Esophagus squamous epithelium (tissue), 5 donors: ENCODE data around the gene ZSCAN5A. TPM values are rescaled to one million over a fixed set of nuclear protein-coding genes. Genes with fewer than 3 reads are reported as not detected.
"Not testable (repeated sequence)": the region's sequence is repeated elsewhere in the genome, so short reads cannot be mapped to it uniquely, and the experiment has no call there.

Experiments used
- DNase-seq: peaks from one replicate; lab custom pipeline; 2025; lab: John Stamatoyannopoulos, UW
- H3K27ac ChIP-seq, 4 donors: fragments of 200-600 bp; sonication (generic); one replicate each; pipeline ENCODE4 v1.5.1; 2016 to 2019; ENCODE audit warnings: mild to moderate bottlenecking in 1 of 4
- H3K27me3 ChIP-seq, 4 donors: fragments of 200-600 bp; sonication (generic); 1 replicate in 3 of 4; 2 replicates in 1 of 4; pipeline versions ENCODE4 v1.5.1 to v1.6.0; 2017 to 2021; ENCODE audit warnings: antibody characterized with exemption in 1 of 4
- H3K36me3 ChIP-seq, 3 donors: fragments of 200-600 bp; sonication (generic); one replicate each; pipeline ENCODE4 v1.5.1; 2016 to 2019
- H3K4me1 ChIP-seq, 3 donors: fragments of 200-600 bp; sonication (generic); one replicate each; pipeline ENCODE4 v1.5.1; 2017 to 2019
- H3K4me3 ChIP-seq, 4 donors: fragments of 200-600 bp; sonication (generic); 1 replicate in 3 of 4; 2 replicates in 1 of 4; pipeline ENCODE4 v1.5.1; 2016 to 2019; ENCODE audit warnings: mild to moderate bottlenecking in 2 of 4, moderate library complexity in 1 of 4
- H3K9me3 ChIP-seq, 3 donors: fragments of 200-600 bp; sonication (generic); one replicate each; pipeline ENCODE4 v1.5.1; 2016 to 2019
- POLR2A ChIP-seq, 4 donors: fragments of 450-650 bp; IDR thresholded peaks; one replicate each; pipeline ENCODE4 v1.6.1; 2017; ENCODE audit warnings: antibody characterized with exemption in 4 of 4, mild to moderate bottlenecking in 4 of 4, moderate library complexity in 3 of 4
- WGBS, 2 donors: methylation state at CpG; one replicate each; pipeline ENCODE4 v1.1.5; 2018; 5-methylcytosine and 5-hydroxymethylcytosine counted together
- intact Hi-C: fragments of 100-400 bp; cut with DNase I; formaldehyde crosslinking; loops from one replicate; pipeline ENCODE4 v1.15.0; 2022
- total RNA-seq, 4 donors: library from RNA; depleted of rRNA; stranded (reverse); fragments of >200 nt; gene quantifications; one replicate each; pipeline ENCODE4 v1.1.0, GENCODE V29; 2016
- TF ChIP-seq, protein P1 (sequence below), 6 experiments: fragments of 450-650 bp in 4 of 6; fragments of 200-600 bp in 2 of 6; sonication (generic) in 2 of 6; IDR thresholded peaks; one replicate each; pipeline ENCODE4 v1.5.1; 2016 to 2019; ENCODE audit warnings: antibody characterized with exemption in 6 of 6, mild to moderate bottlenecking in 4 of 6, moderate library complexity in 4 of 6
- donor health status: DM: yes; HTN: yes; CAD: no.

Gene ZSCAN5A
- total RNA-seq, 4 donors from 2014 or later = 2.8 to 13.2 (median 6.8) TPM

DNA sequence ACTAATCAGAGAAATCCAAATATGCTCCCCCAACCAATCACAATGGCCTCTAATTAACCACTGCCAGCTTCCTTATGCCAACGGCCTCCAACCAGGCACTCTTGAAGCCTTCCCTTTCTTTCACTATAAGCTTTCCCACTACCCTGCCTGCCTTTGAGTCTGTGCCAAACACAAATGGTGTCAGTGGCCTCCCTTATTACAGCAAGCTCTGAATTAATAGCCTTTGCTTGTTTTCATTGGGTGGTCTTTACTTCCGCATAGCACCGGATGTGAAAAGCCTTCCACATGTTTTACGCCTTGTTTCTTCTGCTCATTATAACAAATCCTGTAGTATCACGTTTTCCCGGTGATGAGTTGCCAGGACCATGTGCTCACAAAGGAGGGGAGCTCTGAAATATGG, 43.5 kb downstream of the ZSCAN5A start:
- TF ChIP-seq, protein P1, sequence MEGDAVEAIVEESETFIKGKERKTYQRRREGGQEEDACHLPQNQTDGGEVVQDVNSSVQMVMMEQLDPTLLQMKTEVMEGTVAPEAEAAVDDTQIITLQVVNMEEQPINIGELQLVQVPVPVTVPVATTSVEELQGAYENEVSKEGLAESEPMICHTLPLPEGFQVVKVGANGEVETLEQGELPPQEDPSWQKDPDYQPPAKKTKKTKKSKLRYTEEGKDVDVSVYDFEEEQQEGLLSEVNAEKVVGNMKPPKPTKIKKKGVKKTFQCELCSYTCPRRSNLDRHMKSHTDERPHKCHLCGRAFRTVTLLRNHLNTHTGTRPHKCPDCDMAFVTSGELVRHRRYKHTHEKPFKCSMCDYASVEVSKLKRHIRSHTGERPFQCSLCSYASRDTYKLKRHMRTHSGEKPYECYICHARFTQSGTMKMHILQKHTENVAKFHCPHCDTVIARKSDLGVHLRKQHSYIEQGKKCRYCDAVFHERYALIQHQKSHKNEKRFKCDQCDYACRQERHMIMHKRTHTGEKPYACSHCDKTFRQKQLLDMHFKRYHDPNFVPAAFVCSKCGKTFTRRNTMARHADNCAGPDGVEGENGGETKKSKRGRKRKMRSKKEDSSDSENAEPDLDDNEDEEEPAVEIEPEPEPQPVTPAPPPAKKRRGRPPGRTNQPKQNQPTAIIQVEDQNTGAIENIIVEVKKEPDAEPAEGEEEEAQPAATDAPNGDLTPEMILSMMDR (IDR thresholded peaks at IDR 0.05) = no peak
- no peak for TF ChIP-seq POLR2A (IDR thresholded peaks at IDR 0.05)
- no peak for DNase-seq

DNA sequence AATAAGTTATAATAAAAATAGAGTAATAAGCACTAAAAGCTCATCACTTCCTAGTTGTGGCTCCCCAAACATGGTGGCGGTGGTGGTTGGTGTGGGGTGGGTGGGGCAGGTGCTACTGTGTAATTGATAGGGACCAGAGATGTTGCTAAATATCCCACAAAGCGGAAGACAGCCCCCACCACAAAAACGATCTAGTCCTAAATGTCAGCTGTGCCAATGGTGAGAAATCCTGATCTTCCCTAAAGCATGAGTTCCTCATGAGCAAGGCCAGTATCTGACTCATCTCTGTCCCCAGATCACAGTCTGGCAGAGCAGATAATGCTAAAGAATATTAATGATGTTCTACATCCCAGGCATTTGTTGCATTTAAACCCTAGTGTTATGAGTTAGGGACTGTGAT, 44.0 kb downstream of the ZSCAN5A start:
- no peaks in the 10 kb centered on the region for H3K4me1 ChIP-seq
- H3K27me3 ChIP-seq = no peaks in the 10 kb centered on the region
- TF ChIP-seq, protein P1 (IDR thresholded peaks at IDR 0.05) = no peak
- no peak for TF ChIP-seq POLR2A (IDR thresholded peaks at IDR 0.05)
- H3K36me3 ChIP-seq = no peaks in the 10 kb centered on the region
- H3K9me3 ChIP-seq = no peaks in the 10 kb centered on the region
- intact Hi-C loops = no loop called here
- 60 to 68% methylated on average over 3 of the region's 3 CpGs for WGBS, 2 donors
- DNase-seq = no peak
- H3K27ac ChIP-seq = no peak overlapping the region
- no peak overlapping the region for H3K4me3 ChIP-seq

More for the DNA sequence above, 43.5 kb downstream of the ZSCAN5A start:
- Histone ChIP-seq H3K4me3 (no peak overlapping the region), H3K27me3 (no peaks in the 10 kb centered on the region), H3K36me3 (no peaks in the 10 kb centered on the region), H3K27ac (no peak overlapping the region), H3K4me1 (no peaks in the 10 kb centered on the region), H3K9me3 (no peaks in the 10 kb centered on the region)
- intact Hi-C loops = no loop called here
- 71 to 80% methylated on average over 6 of the region's 6 CpGs for WGBS, 2 donors

DNA sequence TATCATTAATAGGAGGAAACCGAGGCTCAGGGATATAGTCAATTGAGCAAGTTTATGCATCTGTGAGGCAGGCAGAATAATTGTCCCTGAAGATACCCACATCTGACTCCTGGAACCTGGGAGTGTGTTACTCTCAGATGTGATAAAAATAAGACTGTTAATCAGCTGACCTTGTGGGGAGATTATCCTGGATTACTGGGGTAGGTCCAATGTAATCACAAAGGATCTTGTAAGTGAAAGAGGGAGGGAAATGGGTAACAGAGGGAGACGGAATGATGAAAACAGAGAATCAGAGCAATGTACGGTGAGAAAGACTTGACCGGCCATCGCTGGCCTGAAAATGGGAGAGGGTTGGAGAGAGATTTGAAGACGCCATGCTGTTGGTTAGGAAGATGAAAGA, 45.3 kb downstream of the ZSCAN5A start:
- no peaks in the 10 kb centered on the region for H3K9me3 ChIP-seq
- no peak overlapping the region for H3K27ac ChIP-seq
- TF ChIP-seq POLR2A (IDR thresholded peaks at IDR 0.05) = no peak
- TF ChIP-seq, protein P1 (IDR thresholded peaks at IDR 0.05) = no peak
- H3K4me1 ChIP-seq = no peaks in the 10 kb centered on the region
- no peak for DNase-seq
- H3K4me3 ChIP-seq = no peak overlapping the region
- H3K36me3 ChIP-seq = no peaks in the 10 kb centered on the region
- intact Hi-C loops = no loop called here
- no peaks in the 10 kb centered on the region for H3K27me3 ChIP-seq
- WGBS, 2 donors = 77 to 92% methylated on average over 6 of the region's 6 CpGs

DNA sequence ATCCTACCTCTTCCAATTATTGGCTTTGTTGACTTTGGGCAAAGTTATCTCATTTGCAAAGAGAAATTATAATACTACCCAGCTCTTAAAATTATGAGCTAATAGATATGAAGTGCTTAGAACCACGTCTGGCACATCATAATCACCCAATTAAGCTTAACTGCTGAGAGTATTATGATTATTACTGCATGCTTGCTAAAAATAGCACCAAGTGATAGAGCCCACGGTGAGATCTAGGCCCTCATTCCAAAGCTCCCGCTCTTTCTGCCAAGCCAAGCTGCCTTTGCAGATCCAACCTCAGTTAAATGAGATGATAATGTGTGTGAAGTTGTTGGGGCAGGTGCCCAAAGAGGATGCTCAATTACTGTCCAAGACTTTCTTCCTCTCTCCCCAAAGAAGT, 48.6 kb downstream of the ZSCAN5A start:
- TF ChIP-seq, protein P1 (IDR thresholded peaks at IDR 0.05) = no peak
- TF ChIP-seq POLR2A (IDR thresholded peaks at IDR 0.05) = no peak
- DNase-seq = no peak
- no peaks in the 10 kb centered on the region for H3K9me3 ChIP-seq
- intact Hi-C loops = no loop called here
- peaks cover 0 to 5% (median 0%) of the 10 kb centered on the region in 3 donors for H3K36me3 ChIP-seq
- H3K4me1 ChIP-seq = no peaks in the 10 kb centered on the region
- no peak overlapping the region for H3K4me3 ChIP-seq
- WGBS, 2 donors = 21 to 30% methylated on average over 3 of the region's 3 CpGs
- H3K27me3 ChIP-seq = no peaks in the 10 kb centered on the region
- no peak overlapping the region for H3K27ac ChIP-seq

DNA sequence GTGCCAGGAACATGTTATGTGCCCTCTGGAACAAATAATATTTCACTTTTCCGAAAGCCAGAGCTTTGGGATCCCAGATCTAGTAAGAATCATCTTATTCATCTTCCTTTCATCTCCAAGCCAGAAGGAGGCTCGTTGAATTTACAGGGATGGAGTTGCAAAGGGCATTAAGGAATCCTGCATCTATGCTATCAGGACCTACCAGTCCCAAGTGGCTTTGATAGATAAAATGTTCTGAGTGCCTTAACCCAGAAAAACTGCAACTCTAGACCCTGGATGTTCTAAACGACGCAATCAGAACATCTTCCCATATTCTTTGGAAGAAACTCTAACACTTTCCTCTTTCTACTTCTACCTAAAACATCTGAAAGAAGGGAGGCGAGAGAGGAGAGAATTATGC, 51.3 kb downstream of the ZSCAN5A start:
- Histone ChIP-seq H3K36me3 (peaks cover 0 to 5% (median 0%) of the 10 kb centered on the region in 3 donors), H3K4me3 (no peak overlapping the region), H3K27ac (no peak overlapping the region), H3K27me3 (peaks cover 0 to 2% (median 0%) of the 10 kb centered on the region in 4 donors), H3K9me3 (no peaks in the 10 kb centered on the region), H3K4me1 (no peaks in the 10 kb centered on the region)
- no peak for TF ChIP-seq POLR2A (IDR thresholded peaks at IDR 0.05)
- TF ChIP-seq, protein P1 (IDR thresholded peaks at IDR 0.05) = no peak
- DNase-seq = no peak
- intact Hi-C loops = no loop called here
- WGBS, 2 donors = 89 to 90% methylated on average over 5 of the region's 5 CpGs

DNA sequence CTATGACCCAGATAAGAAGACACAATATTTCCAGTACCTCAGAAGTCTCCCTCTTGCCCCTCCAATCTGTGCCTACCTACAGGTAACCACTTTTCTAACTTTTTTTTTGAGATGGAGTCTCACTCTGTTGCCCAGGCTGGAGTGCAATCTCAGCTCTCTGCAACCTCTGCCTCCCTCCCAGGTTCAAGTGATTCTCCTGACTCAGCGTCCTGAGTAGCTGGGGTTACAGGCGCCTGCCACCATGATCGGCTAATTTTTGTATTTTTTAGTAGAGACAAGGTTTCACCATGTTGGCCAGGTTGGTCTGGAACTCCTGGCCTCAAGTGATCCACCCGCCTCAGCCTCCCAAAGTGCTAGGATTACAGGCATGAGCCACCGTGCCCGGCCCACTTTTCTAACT, 52.7 kb downstream of the ZSCAN5A start:
- H3K36me3 ChIP-seq, H3K9me3 ChIP-seq, H3K4me3 ChIP-seq, intact Hi-C loops, H3K27me3 ChIP-seq, H3K4me1 ChIP-seq, DNase-seq, H3K27ac ChIP-seq: not testable (repeated sequence)
- WGBS, 2 donors = 89 to 91% methylated on average over 6 of the region's 6 CpGs
